SK-N-SH (cell line): ENCODE data around the gene TCTN2. TPM values are rescaled to one million over a fixed set of nuclear protein-coding genes. Genes with fewer than 3 reads are reported as not detected.

Experiments used
- polyA plus RNA-seq, 3 experiments: library from polyadenylated mRNA; depleted of rRNA; stranded (reverse); fragments of >200 nt; gene quantifications; 2 replicates each; pipeline ENCODE4 v1.2.3, GENCODE V29; 2012

The TCTN2 gene
- polyA plus RNA-seq, 1 of the 3 experiments (the other 2 are of a cell fraction): 9.1 TPM

Other genes starting within 250 kb of the TCTN2 start
- 5.0 and 5.2 TPM in 2 replicates for gene RILPL2, start 234.4 kb upstream of the TCTN2 start, polyA plus RNA-seq (2012; rRNA removed)
- gene SNRNP35, start 213.0 kb upstream of the TCTN2 start, polyA plus RNA-seq (2012; rRNA removed): 13.1 and 16.0 TPM in 2 replicates
- 26.8 and 32.6 TPM in 2 replicates for gene RILPL1, start 137.4 kb upstream of the TCTN2 start, polyA plus RNA-seq (2012; rRNA removed)
- gene TMED2, start 86.6 kb upstream of the TCTN2 start, polyA plus RNA-seq (2012; rRNA removed): 113 and 120 TPM in 2 replicates
- gene DDX55, start 69.0 kb upstream of the TCTN2 start, polyA plus RNA-seq (2012; rRNA removed): 25.8 and 32.0 TPM in 2 replicates
- 64.2 and 90.5 TPM in 2 replicates for gene EIF2B1, start 37.4 kb upstream of the TCTN2 start, polyA plus RNA-seq (2012; rRNA removed)
- gene GTF2H3, start 37.3 kb upstream of the TCTN2 start, polyA plus RNA-seq (2012; rRNA removed): 22.4 and 39.6 TPM in 2 replicates
- 11.6 and 16.3 TPM in 2 replicates for gene ATP6V0A2, start 41.2 kb downstream of the TCTN2 start, polyA plus RNA-seq (2012; rRNA removed)
- gene DNAH10, start 91.2 kb downstream of the TCTN2 start, polyA plus RNA-seq (2012; rRNA removed): 0.13 and 0.15 TPM in 2 replicates